Trophoblast cell (in vitro differentiated cells and primary cell): Measurements from ENCODE around the gene ZNF662.

Source experiments
- DNase-seq, 2 donors: peaks; one replicate each; pipeline ENCODE4 v3.0.0-alpha.2; 2016
- H2AFZ ChIP-seq: 2 replicates; pipeline ENCODE4 v1.6.1; 2013; ENCODE audit warnings: low read length, moderate library complexity, mild to moderate bottlenecking; ENCODE audit not compliant: insufficient read depth, poor library complexity
- H2AK5ac ChIP-seq: 2 replicates; pipeline ENCODE4 v1.6.1; 2013; ENCODE audit warnings: mild to moderate bottlenecking, low read length
- H2BK120ac ChIP-seq: 2 replicates; pipeline ENCODE4 v1.6.1; 2013; ENCODE audit warnings: low read length, mild to moderate bottlenecking, moderate library complexity; ENCODE audit not compliant: insufficient read depth, poor library complexity
- H2BK12ac ChIP-seq: 2 replicates; pipeline ENCODE4 v1.6.1; 2013; ENCODE audit warnings: mild to moderate bottlenecking, low read length, moderate library complexity
- H2BK5ac ChIP-seq: 2 replicates; pipeline ENCODE4 v1.6.1; 2013; ENCODE audit warnings: low read length, low read depth, moderate library complexity, mild to moderate bottlenecking; ENCODE audit not compliant: poor library complexity
- H3K14ac ChIP-seq: 2 replicates; pipeline ENCODE4 v1.6.1; 2013; ENCODE audit warnings: mild to moderate bottlenecking, low read length
- H3K18ac ChIP-seq: 2 replicates; pipeline ENCODE4 v1.6.1; 2013; ENCODE audit warnings: mild to moderate bottlenecking, low read length
- H3K23ac ChIP-seq: 2 replicates; pipeline ENCODE4 v1.6.1; 2013; ENCODE audit warnings: low read length
- H3K27ac ChIP-seq: 2 replicates; pipeline ENCODE4 v1.5.1; 2013; ENCODE audit warnings: low read depth, mild to moderate bottlenecking, inconsistent platforms, low read length, moderate library complexity
- H3K27me3 ChIP-seq: 2 replicates; pipeline ENCODE4 v1.6.1; 2013; ENCODE audit warnings: inconsistent platforms, mild to moderate bottlenecking, low read length, moderate library complexity; ENCODE audit not compliant: insufficient read depth
- H3K36me3 ChIP-seq, 2 experiments: 1 replicate in 1 of 2; 2 replicates in 1 of 2; pipeline ENCODE4 v1.6.1; 2013; ENCODE audit warnings: low read length in 2 of 2, mild to moderate bottlenecking in 2 of 2, moderate library complexity in 1 of 2; ENCODE audit not compliant: insufficient read depth in 2 of 2, control insufficient read depth in 1 of 2
- H3K4ac ChIP-seq: 2 replicates; pipeline ENCODE4 v1.6.1; 2013; ENCODE audit warnings: low read depth, mild to moderate bottlenecking, low read length, moderate library complexity
- H3K4me1 ChIP-seq, 2 experiments: 1 replicate in 1 of 2; 2 replicates in 1 of 2; pipeline ENCODE4 v1.6.1; 2013; ENCODE audit warnings: low read length in 2 of 2, mild to moderate bottlenecking in 2 of 2, moderate library complexity in 1 of 2; ENCODE audit not compliant: insufficient read depth in 2 of 2, control insufficient read depth in 1 of 2
- H3K4me2 ChIP-seq: 2 replicates; pipeline ENCODE4 v1.6.1; 2013; ENCODE audit warnings: inconsistent platforms, mild to moderate bottlenecking, low read length, moderate library complexity
- H3K4me3 ChIP-seq: 2 replicates; pipeline ENCODE4 v1.5.1; 2013; ENCODE audit warnings: mild to moderate bottlenecking, low read depth, low read length, inconsistent platforms
- H3K79me1 ChIP-seq: one replicate; pipeline ENCODE4 v1.6.1; 2013; ENCODE audit warnings: low read length
- H3K79me2 ChIP-seq: 2 replicates; pipeline ENCODE4 v1.6.1; 2013; ENCODE audit warnings: low read length, mild to moderate bottlenecking; ENCODE audit not compliant: control insufficient read depth, insufficient read depth, poor library complexity
- H3K9ac ChIP-seq: 2 replicates; pipeline ENCODE4 v1.6.1; 2013; ENCODE audit warnings: mild to moderate bottlenecking, low read length
- H3K9me3 ChIP-seq: 2 replicates; pipeline ENCODE4 v1.6.1; 2013; ENCODE audit warnings: low read depth, mild to moderate bottlenecking, control low read depth, inconsistent platforms, low read length; ENCODE audit not compliant: insufficient read depth
- H4K12ac ChIP-seq: 2 replicates; pipeline ENCODE4 v1.6.1; 2013; ENCODE audit warnings: low read depth, mild to moderate bottlenecking, low read length, moderate library complexity
- H4K8ac ChIP-seq: 2 replicates; pipeline ENCODE4 v1.6.1; 2013; ENCODE audit warnings: low read depth, mild to moderate bottlenecking, low read length, moderate library complexity
- H4K91ac ChIP-seq: one replicate; pipeline ENCODE4 v1.6.1; 2013; ENCODE audit warnings: low read depth, mild to moderate bottlenecking, low read length, moderate library complexity
- WGBS: extraction: QIAGEN DNeasy Blood & Tissue Kit; methylation state at CpG from one replicate; pipeline ENCODE4 v1.1.7; 2013; ENCODE audit warnings: missing lambda C conversion rate; ENCODE audit not compliant: insufficient read length, insufficient coverage; ENCODE audit errors: extremely low coverage; 5-methylcytosine and 5-hydroxymethylcytosine counted together

Gene ZNF662

GRCh38 chr3:42957573-42957972, 51.6 kb downstream of the ZNF662 start:
- Histone ChIP-seq H2BK12ac (no peak overlapping the region), H3K27ac (no peak overlapping the region), H4K8ac (no peak overlapping the region), H4K12ac (no peak overlapping the region), H2AFZ (no peak overlapping the region), H3K4ac (no peak overlapping the region), H3K4me2 (no peak overlapping the region), H3K9ac (no peak overlapping the region), H3K27me3 (no peaks in the 10 kb centered on the region), H4K91ac (no peak overlapping the region), H2BK120ac (no peak overlapping the region), H3K79me2 (no peaks in the 10 kb centered on the region), H3K18ac (no peak overlapping the region), H3K36me3 (no peaks in the 10 kb centered on the region), H3K4me3 (no peak overlapping the region), H3K9me3 (no peaks in the 10 kb centered on the region), H3K14ac (no peak overlapping the region), H3K23ac (no peak overlapping the region), H2BK5ac (no peak overlapping the region), H3K4me1 (no peaks in the 10 kb centered on the region), H2AK5ac (no peak overlapping the region), H3K79me1 (no peaks in the 10 kb centered on the region)
- WGBS: no CpG with 5 or more reads among the region's 3 CpGs
- DNase-seq: no peak

- Histone ChIP-seq H3K4ac (no peak overlapping the region), H3K4me1 (no peaks in the 10 kb centered on the region), H2AK5ac (no peak overlapping the region), H3K36me3 (no peaks in the 10 kb centered on the region), H3K9ac (no peak overlapping the region), H3K27ac (no peak overlapping the region), H3K14ac (no peak overlapping the region), H2AFZ (no peak overlapping the region), H3K4me3 (no peak overlapping the region), H2BK12ac (no peak overlapping the region), H2BK120ac (no peak overlapping the region), H4K91ac (no peak overlapping the region), H3K23ac (no peak overlapping the region), H4K8ac (no peak overlapping the region), H4K12ac (no peak overlapping the region), H3K4me2 (no peak overlapping the region), H3K9me3 (no peaks in the 10 kb centered on the region), H3K79me1 (no peaks in the 10 kb centered on the region), H3K27me3 (no peaks in the 10 kb centered on the region), H3K18ac (no peak overlapping the region), H3K79me2 (no peaks in the 10 kb centered on the region), H2BK5ac (no peak overlapping the region)
- WGBS: no CpG with 5 or more reads among the region's 5 CpGs
- DNase-seq: no peak
Observed at GRCh38 chr3:42960282-42960681, 54.3 kb downstream of the ZNF662 start.

- no peak for DNase-seq
- Histone ChIP-seq H3K4me3 (no peak overlapping the region), H3K9ac (no peak overlapping the region), H4K12ac (no peak overlapping the region), H3K4ac (no peak overlapping the region), H3K36me3 (no peaks in the 10 kb centered on the region), H3K79me2 (no peaks in the 10 kb centered on the region), H3K79me1 (no peaks in the 10 kb centered on the region), H3K23ac (no peak overlapping the region), H2AK5ac (no peak overlapping the region), H2BK5ac (no peak overlapping the region), H3K27me3 (no peaks in the 10 kb centered on the region), H3K18ac (no peak overlapping the region), H2BK120ac (no peak overlapping the region), H3K9me3 (no peaks in the 10 kb centered on the region), H3K14ac (no peak overlapping the region), H4K91ac (no peak overlapping the region), H4K8ac (no peak overlapping the region), H2BK12ac (no peak overlapping the region), H2AFZ (no peak overlapping the region), H3K27ac (no peak overlapping the region), H3K4me1 (no peaks in the 10 kb centered on the region), H3K4me2 (no peak overlapping the region)
- no CpG with 5 or more reads among the region's 1 CpG for WGBS
Observed at GRCh38 chr3:42960786-42961185, 54.8 kb downstream of the ZNF662 start.

GRCh38 chr3:42961633-42962032, 55.7 kb downstream of the ZNF662 start:
- Histone ChIP-seq H4K91ac (no peak overlapping the region), H3K4me3 (no peak overlapping the region), H3K4me2 (no peak overlapping the region), H4K8ac (no peak overlapping the region), H4K12ac (no peak overlapping the region), H2BK120ac (no peak overlapping the region), H2BK5ac (no peak overlapping the region), H3K36me3 (no peaks in the 10 kb centered on the region), H3K79me2 (no peaks in the 10 kb centered on the region), H3K4ac (no peak overlapping the region), H3K14ac (no peak overlapping the region), H3K18ac (no peak overlapping the region), H3K9ac (no peak overlapping the region), H2BK12ac (no peak overlapping the region), H3K27me3 (no peaks in the 10 kb centered on the region), H3K79me1 (no peaks in the 10 kb centered on the region), H3K9me3 (no peaks in the 10 kb centered on the region), H3K23ac (no peak overlapping the region), H2AFZ (no peak overlapping the region), H3K4me1 (no peaks in the 10 kb centered on the region), H2AK5ac (no peak overlapping the region), H3K27ac (no peak overlapping the region)
- WGBS: no CpG with 5 or more reads among the region's 4 CpGs
- DNase-seq: peak; percentile 33 to 71
